ENCODE measurements around the gene MFNG.

The MFNG gene

GRCh38 chr22:37443977-37444376 is 42.2 kb downstream of the MFNG start:
- no peak for DNase-seq

GRCh38 chr22:37443086-37443485 is 43.1 kb downstream of the MFNG start:
- peak; percentile 66 for DNase-seq

GRCh38 chr22:37442537-37442936 is 43.6 kb downstream of the MFNG start:
- DNase-seq, result no peak

GRCh38 chr22:37442135-37442534 is 44.0 kb downstream of the MFNG start:
- no peak for DNase-seq

GRCh38 chr22:37440875-37441274 is 45.3 kb downstream of the MFNG start:
- DNase-seq, result no peak

- DNase-seq, result peak; percentile 64
Measured at GRCh38 chr22:37439347-37439746, 46.8 kb downstream of the MFNG start.

GRCh38 chr22:37435970-37436603 is 50.1 kb downstream of the MFNG start:
- DNase-seq, result no peak

- no peak for DNase-seq
Measured at GRCh38 chr22:37433786-37434185, 52.4 kb downstream of the MFNG start.

- no peak for DNase-seq
Measured at GRCh38 chr22:37432708-37433054, 53.5 kb downstream of the MFNG start.

- DNase-seq, result no peak
Measured at GRCh38 chr22:37431801-37432707, 54.1 kb downstream of the MFNG start.

GRCh38 chr22:37431366-37431765 is 54.8 kb downstream of the MFNG start:
- no peak for DNase-seq

GRCh38 chr22:37430941-37431340 is 55.2 kb downstream of the MFNG start:
- no peak for DNase-seq

- DNase-seq, result no peak
Measured at GRCh38 chr22:37428649-37429586, 57.3 kb downstream of the MFNG start.

GRCh38 chr22:37427711-37428635 is 58.2 kb downstream of the MFNG start:
- DNase-seq, result no peak

- DNase-seq, result no peak
Measured at GRCh38 chr22:37427135-37427710, 59.0 kb downstream of the MFNG start, which contains the start of gene ELFN2. ELFN2 (minus strand) TSS chr22:37427479; CDS start chr22:37375534, 51,945 bp downstream.

- no peak for DNase-seq
Measured at GRCh38 chr22:37426706-37427134, 59.5 kb downstream of the MFNG start.

- no peak for DNase-seq
Measured at GRCh38 chr22:37425800-37426705, 60.1 kb downstream of the MFNG start.

- DNase-seq, result no peak
Measured at GRCh38 chr22:37425369-37425768, 60.8 kb downstream of the MFNG start.

- DNase-seq, result no peak
Measured at GRCh38 chr22:37423283-37423682, 62.9 kb downstream of the MFNG start.

GRCh38 chr22:37421468-37421877 is 64.7 kb downstream of the MFNG start:
- no peak for DNase-seq

Measured in NCI-H1092 (cell line).